GM21825 (cell line): ENCODE data around the gene IGSF21.

Source experiments
- ATAC-seq: cut with Tn5 transposase; IDR thresholded peaks from one replicate; pipeline ENCODE4 v1.9.1; 2021; ENCODE audit warnings: mild to moderate bottlenecking, moderate library complexity; ENCODE audit not compliant: unreplicated experiment

IGSF21 gene

DNA sequence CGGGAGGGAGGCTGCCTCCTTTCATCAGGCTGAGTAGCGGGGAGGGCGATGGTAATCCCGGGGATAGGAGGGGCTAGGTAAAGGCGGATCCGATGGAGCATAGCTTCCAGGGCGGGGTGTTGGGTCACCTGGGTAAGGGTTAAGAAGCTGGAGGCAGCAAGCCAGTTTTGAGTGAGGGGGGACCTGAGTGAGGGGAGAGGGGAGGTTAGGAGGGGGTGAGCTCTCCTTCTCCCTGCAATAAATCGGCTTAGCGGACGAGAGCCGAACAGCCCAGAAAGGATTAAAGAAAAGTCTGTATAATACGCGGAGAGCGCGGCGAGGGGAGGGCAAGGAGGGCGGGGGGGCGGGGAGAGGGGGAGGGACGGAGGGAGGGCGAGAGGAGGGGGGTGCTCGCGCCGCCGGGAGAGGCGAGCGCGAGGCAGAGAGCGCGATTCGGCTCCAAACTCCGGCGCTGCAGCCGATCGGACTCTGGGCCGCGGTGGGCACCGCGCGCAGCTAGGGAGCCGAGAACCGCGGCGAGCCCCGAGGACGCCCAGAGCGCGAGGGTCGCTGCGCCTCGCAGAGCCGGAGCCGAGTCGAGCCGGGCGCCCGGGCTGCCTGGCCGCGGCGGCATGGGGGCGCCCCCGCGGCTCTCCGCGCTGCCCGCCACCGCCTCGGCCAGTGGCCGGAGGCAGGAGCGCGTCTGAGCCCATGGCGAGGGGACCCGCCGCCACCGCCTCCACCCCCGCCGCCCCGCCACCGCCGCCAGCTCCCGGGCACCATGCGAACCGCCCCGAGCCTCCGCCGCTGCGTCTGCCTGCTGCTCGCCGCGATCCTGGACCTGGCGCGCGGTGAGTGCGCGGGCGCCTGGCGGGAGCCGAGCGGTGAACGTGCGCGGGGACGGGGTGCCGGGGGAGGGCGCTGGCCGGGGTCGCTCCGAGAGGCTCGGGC, at the start of gene IGSF21:
Gene IGSF21 (plus strand): TSS at position 430 of the 930 bp plus-strand sequence. CDS start 331 bp downstream, at position 761.
- no peak for ATAC-seq

GRCh38 chr1:18058206-18058921, 49.2 kb upstream of the IGSF21 start:
- no peak for ATAC-seq

DNA sequence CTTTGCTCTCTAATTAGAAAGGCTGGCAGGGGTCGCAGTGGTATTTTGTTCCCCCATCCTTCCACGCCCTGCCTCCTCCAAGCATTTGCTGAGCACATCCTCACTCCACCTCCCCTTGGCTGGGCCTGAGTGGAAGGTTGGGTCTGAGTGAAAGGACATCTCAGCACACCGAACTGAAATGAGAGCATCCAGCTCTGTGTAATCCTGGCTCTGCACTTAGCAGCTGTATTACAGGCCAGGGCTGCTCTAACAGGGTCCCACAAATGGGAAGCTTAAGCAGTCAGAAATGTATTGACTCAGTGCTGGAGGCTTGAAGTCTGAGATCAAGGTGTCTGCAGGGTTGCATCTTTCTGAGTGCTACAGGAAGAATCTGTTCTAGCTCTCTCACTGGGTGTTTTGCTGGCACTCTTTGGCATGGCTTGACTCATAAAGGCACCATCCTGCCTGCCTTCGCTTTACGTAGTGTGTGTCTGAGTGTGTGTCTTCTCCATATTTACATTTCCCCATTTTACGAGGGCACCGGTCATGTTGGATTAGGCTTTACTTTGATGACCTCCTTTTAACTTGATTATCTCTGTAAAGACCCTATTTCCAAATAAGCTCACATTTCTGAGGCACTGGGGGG, 48.5 kb upstream of the IGSF21 start:
- ATAC-seq, result no peak

- ATAC-seq, result no peak
Observed at GRCh38 chr1:18060366-18060765, 47.2 kb upstream of the IGSF21 start.

GRCh38 chr1:18062185-18062584, 45.4 kb upstream of the IGSF21 start:
- no peak for ATAC-seq

DNA sequence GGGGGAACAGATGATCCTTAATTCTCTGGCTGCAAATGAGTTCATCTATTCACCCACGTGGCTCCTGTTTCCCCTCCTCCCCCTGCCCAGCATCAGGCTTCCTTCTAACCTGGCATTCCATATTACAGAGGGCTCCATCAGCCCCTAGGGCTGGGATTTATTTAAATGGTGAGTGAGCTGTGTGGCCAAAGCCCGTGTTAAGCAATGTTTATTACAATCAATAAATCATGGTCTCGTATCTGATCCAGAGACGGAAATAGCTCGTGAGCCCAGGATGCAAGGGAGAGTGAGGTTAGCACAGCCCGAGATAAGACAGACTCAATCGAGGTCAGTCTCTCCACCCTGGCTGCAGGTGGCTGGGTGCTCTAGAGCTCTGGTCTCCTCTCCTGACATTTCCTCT, 43.1 kb upstream of the IGSF21 start:
- ATAC-seq, result no peak

- ATAC-seq, result no peak
Observed at GRCh38 chr1:18066576-18066975, 41.0 kb upstream of the IGSF21 start.

DNA sequence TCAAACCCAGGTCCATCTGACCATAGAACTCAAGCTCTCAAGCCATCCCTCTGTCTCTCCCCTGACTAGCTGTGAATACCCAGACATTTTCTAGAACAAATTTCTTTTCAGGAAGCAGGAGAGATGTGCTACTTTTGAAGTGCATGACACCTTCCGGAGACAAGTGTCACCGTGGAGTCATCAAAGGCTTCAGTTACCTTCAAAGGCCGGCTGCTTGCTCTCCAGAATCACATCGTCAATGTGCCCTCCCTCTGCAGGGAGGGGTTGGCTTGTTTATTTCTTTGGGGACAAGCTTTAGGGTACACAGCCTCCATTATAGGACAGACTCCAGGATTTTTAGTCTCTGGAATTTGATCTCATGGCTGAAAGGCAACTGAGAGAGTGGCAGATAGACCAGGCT, 37.7 kb upstream of the IGSF21 start:
- no peak for ATAC-seq

DNA sequence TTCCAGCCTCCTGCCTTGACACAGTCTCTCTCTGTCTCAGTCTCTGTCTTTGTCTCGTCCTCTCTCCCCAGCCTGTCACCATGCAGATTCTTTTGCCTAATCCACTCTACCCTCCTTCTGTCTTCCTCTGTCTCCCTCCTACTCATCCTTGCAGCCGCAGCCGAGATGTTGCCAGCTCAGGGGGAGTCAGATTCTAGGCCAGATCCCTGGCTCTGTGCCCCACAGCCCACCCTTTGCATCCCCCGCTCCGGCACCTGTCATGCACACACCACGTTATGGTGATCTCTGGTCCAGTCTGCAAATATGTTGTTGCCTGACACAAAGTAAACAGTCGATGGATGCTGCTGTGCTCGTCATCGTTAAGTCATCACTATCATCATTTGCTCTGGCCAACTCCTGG, 35.5 kb upstream of the IGSF21 start:
- ATAC-seq, result no peak

- no peak for ATAC-seq
Observed at GRCh38 chr1:18073066-18073642, 34.4 kb upstream of the IGSF21 start.

GRCh38 chr1:18077657-18078215, 29.9 kb upstream of the IGSF21 start:
- no peak for ATAC-seq

GRCh38 chr1:18079941-18080735, 27.5 kb upstream of the IGSF21 start:
- no peak for ATAC-seq

DNA sequence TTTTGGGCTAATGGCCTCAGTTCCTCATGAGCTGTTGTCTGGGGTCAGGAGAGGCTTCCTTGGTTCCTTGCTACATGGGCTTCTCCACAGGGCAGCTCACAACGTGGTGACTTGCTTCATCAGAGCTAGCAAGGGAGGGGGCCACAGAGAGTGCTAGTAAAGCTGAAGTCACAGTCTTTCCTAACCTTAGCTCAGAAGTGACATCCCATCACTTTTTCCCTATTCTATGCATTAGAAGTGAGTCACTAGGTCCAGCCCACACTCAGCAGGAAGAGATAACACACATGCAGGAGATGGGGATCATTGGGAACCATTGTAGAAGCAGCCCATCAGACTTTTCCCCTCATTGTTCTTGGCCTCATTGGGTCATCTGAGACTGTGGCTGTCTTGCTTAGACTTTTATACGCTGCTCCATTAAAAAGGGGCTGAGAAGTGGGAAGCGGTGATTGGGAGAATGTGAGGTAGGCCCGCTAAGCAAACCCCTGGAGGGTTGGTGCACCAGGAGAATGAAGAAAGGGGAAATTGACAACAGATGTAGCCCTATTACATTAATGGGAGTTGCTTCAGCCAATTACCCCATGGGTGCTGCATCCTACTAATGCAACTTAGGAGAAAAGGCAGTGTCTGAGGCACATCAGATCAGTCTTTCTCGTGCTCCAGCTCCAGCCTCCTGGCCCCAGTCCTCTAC, 22.1 kb upstream of the IGSF21 start:
- ATAC-seq, result no peak

- ATAC-seq, result no peak
Observed at GRCh38 chr1:18088077-18088594, 19.5 kb upstream of the IGSF21 start.

GRCh38 chr1:18089488-18089887, 18.1 kb upstream of the IGSF21 start:
- ATAC-seq, result no peak

GRCh38 chr1:18090636-18091035, 17.0 kb upstream of the IGSF21 start:
- ATAC-seq, result no peak

- ATAC-seq, result no peak
Observed at GRCh38 chr1:18091660-18092446, 15.7 kb upstream of the IGSF21 start.

- ATAC-seq, result no peak
Observed at GRCh38 chr1:18093193-18093592, 14.4 kb upstream of the IGSF21 start.

GRCh38 chr1:18093646-18094045, 14.0 kb upstream of the IGSF21 start:
- no peak for ATAC-seq
